HFFc6 (cell line): ENCODE results near the gene COQ8B. TPM values are rescaled to one million over a fixed set of nuclear protein-coding genes. Genes with fewer than 3 reads are reported as not detected.

Experiments
- DNase-seq: peaks from one replicate; pipeline ENCODE4 v3.0.0-alpha.2; 2018
- H3K27ac Mint-ChIP-seq: 2 replicates; pipeline ENCODE4 v1.8.0; 2020; ENCODE audit warnings: mild to moderate bottlenecking, mixed read lengths
- H3K27me3 Mint-ChIP-seq: 2 replicates; pipeline ENCODE4 v1.8.0; 2021; ENCODE audit warnings: mild to moderate bottlenecking, moderate library complexity, mixed read lengths; ENCODE audit not compliant: insufficient read depth
- H3K36me3 Mint-ChIP-seq: 2 replicates; pipeline ENCODE4 v1.8.0; 2021; ENCODE audit warnings: low read depth, mixed read lengths
- H3K4me1 Mint-ChIP-seq: 2 replicates; pipeline ENCODE4 v1.8.0; 2020; ENCODE audit warnings: low read depth, mixed read lengths
- H3K4me3 Mint-ChIP-seq: 2 replicates; pipeline ENCODE4 v1.8.0; 2020; ENCODE audit warnings: mild to moderate bottlenecking, moderate library complexity, mixed read lengths
- H3K9me3 Mint-ChIP-seq: 2 replicates; pipeline ENCODE4 v1.8.0; 2020; ENCODE audit warnings: mild to moderate bottlenecking, mixed read lengths
- total RNA-seq, 6 experiments: library from RNA; stranded (reverse); fragmentation: NEBNext Ultra II Directional; extraction: Animal tissue kit (Norgen Biotek cat#: 25700); gene quantifications; 2 replicates in 1 of 6; 3 replicates in 5 of 6; pipeline ENCODE4 v1.2.3, GENCODE V29; 2021
- TF ChIP-seq, protein P1 (sequence below): fragments of 200-600 bp; sonication (generic); IDR thresholded peaks from 2 replicates; pipeline ENCODE4 v1.5.0; 2021; ENCODE audit warnings: antibody characterized with exemption, mild to moderate bottlenecking

Gene COQ8B
- total RNA-seq, 6 experiments from 2014 or later = 19.8 to 28.6 (median 23.6) TPM

DNA sequence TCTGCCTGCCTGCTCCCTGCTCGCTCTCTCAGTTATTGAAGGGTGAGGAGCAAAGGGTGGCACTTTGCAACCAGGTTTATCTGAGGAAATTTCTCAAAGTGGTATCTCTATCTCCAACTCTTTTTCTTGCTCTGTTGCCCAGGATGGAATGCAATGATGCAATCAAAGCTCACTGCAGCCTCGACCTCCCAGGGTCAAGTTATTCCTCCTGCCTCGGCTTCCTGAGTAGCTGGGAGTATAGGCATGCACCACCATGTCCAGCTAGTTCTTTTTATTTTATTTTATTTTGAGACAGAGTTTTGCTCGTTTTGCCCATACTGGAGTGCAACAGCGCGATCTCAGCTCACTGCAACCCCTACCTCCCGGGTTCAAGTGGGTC lies 28.7 kb upstream of the COQ8B start:
- H3K36me3 Mint-ChIP-seq = peaks cover 8% of the 10 kb centered on the region
- H3K27me3 Mint-ChIP-seq = peaks cover 2% of the 10 kb centered on the region
- no peak overlapping the region for H3K4me3 Mint-ChIP-seq
- no peaks in the 10 kb centered on the region for H3K9me3 Mint-ChIP-seq
- peaks cover 32% of the 10 kb centered on the region for H3K4me1 Mint-ChIP-seq
- DNase-seq = no peak
- H3K27ac Mint-ChIP-seq = peak overlapping the region; percentile 71; the same call in 1 of the 2 replicates
- TF ChIP-seq, protein P1, sequence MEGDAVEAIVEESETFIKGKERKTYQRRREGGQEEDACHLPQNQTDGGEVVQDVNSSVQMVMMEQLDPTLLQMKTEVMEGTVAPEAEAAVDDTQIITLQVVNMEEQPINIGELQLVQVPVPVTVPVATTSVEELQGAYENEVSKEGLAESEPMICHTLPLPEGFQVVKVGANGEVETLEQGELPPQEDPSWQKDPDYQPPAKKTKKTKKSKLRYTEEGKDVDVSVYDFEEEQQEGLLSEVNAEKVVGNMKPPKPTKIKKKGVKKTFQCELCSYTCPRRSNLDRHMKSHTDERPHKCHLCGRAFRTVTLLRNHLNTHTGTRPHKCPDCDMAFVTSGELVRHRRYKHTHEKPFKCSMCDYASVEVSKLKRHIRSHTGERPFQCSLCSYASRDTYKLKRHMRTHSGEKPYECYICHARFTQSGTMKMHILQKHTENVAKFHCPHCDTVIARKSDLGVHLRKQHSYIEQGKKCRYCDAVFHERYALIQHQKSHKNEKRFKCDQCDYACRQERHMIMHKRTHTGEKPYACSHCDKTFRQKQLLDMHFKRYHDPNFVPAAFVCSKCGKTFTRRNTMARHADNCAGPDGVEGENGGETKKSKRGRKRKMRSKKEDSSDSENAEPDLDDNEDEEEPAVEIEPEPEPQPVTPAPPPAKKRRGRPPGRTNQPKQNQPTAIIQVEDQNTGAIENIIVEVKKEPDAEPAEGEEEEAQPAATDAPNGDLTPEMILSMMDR = no peak

DNA sequence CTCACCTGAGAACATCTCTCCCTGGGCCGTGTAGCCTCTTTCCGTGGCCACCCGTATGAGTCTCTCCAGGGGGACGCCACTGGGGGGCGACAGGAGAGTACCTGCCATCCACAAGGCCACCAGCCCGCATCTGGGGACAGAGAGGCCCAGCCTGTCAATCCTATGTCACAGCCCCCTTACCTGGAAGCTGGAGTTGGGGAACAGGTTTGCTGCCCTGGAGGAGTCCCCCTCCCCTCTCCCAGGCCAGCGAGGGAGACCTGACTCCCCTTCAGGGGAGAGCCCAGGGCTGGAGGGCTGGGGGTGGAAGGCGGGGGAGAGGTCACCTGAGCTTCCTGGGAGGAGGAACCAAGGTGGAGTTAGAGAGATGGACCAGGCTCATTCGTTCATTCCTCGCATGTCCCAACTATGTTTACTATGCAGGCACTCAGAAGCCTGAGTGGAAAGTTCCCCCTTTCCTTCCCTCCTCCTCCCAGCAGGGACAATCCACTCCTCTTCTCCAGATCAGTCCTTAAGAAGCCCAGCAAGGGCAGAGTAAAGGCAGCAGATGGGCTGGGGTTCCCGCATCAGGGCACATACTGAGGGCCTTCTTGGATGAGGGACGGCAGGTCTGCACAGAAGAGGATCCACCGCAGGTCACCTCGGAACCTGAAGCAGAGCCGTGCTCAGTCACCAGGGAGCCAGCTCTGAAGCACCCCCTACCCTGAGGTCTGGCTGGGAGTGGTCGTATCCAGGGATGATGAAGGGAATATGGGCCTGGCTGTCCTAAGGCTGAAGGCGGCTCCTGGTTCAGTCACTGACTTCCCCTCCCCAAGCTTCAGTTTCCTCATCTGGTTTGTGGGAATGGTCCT lies 28.1 kb upstream of the COQ8B start:
- Mint-ChIP-seq H3K4me1 (peaks cover 27% of the 10 kb centered on the region), H3K27me3 (peaks cover 3% of the 10 kb centered on the region), H3K36me3 (peaks cover 2% of the 10 kb centered on the region), H3K4me3 (no peak overlapping the region), H3K27ac (peak overlapping the region; percentile 71; the same call in 1 of the 2 replicates), H3K9me3 (no peaks in the 10 kb centered on the region)
- TF ChIP-seq, protein P1 = peak; percentile 29; the same call in 1 of the 2 replicates
- DNase-seq = no peak

DNA sequence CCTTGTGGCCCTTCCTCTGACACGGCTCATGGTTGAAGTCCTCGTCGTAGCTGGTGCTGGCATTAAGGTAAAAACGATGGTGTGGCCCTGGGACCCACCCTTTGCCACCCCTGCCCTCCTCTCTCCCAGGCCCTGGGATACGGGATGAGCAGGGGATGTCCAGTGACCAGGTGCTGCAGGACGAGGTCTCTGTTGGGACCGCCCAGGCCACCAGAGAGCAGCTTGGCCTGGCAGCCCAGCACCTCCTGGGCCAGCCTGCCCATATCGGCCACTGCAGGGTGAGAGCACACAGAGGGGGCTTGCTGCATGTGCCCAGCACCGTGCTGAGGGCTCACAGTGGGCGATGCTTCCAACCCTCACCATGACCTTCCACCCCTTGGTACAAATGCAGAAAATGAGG lies 27.2 kb upstream of the COQ8B start:
- Mint-ChIP-seq H3K27me3 (peaks cover 6% of the 10 kb centered on the region), H3K4me1 (peaks cover 20% of the 10 kb centered on the region), H3K4me3 (no peak overlapping the region), H3K36me3 (peaks cover under 1% of the 10 kb centered on the region; the same call in 1 of the 2 replicates), H3K27ac (no peak overlapping the region), H3K9me3 (no peaks in the 10 kb centered on the region)
- no peak for DNase-seq
- TF ChIP-seq, protein P1 = no peak

DNA sequence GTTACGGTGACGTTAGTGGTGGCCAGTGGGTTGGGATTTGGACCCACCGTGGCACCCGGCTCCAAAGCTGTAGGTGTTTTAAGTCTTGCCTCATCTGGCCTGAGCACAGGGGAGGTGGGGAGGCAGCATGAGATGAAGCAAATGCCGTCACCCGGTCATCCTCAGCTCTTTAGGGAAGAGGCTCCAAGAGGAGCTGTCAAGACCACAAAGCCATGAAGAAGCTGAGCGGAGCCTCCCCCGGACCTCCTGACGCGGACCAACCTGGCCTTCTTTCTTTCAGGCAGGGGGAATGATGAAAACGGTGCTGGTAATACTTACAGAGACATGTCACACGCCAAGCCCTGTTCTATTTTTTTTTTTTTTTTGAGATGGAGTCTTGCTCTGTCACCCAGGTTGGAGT lies 26.2 kb upstream of the COQ8B start:
- DNase-seq = no peak
- no peak overlapping the region for H3K4me3 Mint-ChIP-seq
- no peak overlapping the region for H3K27ac Mint-ChIP-seq
- peaks cover 6% of the 10 kb centered on the region for H3K27me3 Mint-ChIP-seq
- H3K36me3 Mint-ChIP-seq = peaks cover 4% of the 10 kb centered on the region; the same call in 1 of the 2 replicates
- H3K9me3 Mint-ChIP-seq = no peaks in the 10 kb centered on the region
- H3K4me1 Mint-ChIP-seq = peaks cover 14% of the 10 kb centered on the region
- TF ChIP-seq, protein P1 = no peak

DNA sequence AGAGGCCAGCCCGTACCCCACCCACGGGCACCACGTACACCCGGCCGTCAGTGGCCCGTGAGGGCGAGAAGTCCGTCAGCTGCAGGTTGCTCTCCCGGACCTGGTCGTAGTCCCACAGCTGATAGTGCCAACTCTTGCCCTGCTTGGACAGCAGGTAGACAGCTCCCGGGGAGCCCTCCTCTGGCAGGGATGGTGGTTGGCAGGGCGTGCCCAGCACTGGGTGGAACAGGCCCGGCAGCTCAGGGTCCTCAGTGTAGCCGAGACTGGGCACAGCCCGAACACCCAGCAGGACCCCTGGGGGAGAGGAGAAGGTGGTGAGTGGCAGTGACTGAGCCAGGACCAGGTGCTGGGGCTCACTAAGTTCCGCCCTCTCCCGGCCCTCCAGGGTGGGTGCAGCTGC lies 25.8 kb upstream of the COQ8B start:
- Mint-ChIP-seq H3K27ac (no peak overlapping the region), H3K4me3 (no peak overlapping the region), H3K4me1 (peaks cover 14% of the 10 kb centered on the region), H3K36me3 (peaks cover 7% of the 10 kb centered on the region), H3K9me3 (no peaks in the 10 kb centered on the region), H3K27me3 (peaks cover 6% of the 10 kb centered on the region)
- TF ChIP-seq, protein P1 = no peak
- DNase-seq = no peak
